Putamen (tissue), 1 donor: ENCODE results near the gene RAB36.

Source experiments
- DNase-seq: peaks from one replicate; pipeline ENCODE4 v3.0.0-alpha.2; 2016; ENCODE audit warnings: low spot score

Gene RAB36

DNA sequence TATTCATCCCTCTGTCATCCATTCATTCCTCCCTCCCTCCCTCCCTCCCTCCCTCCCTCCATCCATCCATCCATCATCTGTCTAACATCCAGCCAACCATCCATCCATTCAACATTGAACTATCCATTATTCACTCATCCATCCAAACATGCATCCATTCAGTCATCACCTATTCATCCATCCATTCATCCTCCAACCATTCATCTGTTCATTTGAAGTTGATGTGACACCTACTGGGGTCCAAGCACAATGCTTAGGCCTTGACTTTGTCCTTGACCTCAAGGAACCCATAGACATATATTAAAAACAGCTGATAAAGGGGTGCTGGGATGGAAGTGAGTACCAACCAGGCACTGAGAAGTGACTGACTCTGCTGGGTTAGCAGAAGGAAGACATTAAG is 61.6 kb downstream of the RAB36 start:
- no peak for DNase-seq

DNA sequence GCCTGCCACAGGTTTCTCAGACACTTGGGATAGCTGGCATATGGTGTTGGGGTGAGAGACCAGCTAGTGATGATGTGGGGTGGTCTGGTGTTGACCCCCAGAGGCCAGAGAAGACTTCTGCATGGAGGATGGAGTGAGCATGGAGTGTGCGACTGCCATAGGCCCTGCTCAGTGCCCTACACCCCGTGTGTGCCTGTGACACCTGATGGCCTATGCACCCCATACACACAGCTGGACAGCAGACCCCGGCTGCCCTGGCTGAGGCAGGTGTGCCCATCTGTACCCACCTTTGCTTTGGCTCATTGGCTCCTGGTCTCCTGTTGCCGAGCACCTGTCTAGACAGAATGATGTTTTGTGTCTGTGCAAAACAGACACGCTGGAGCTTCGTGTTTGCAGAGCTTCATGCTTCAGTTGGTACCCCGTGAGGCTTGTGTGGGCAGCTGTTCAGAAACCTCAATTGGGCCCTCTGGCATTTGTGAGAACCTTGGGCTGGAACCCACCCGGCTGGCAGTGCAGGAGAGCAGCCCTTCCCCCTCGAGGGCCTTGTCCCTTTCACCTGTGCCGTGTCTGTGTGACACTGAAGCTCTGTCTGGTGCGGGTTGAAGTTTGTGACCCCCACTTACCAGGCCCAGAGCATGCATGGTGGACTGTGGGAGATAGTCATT is 62.6 kb downstream of the RAB36 start:
- no peak for DNase-seq

DNA sequence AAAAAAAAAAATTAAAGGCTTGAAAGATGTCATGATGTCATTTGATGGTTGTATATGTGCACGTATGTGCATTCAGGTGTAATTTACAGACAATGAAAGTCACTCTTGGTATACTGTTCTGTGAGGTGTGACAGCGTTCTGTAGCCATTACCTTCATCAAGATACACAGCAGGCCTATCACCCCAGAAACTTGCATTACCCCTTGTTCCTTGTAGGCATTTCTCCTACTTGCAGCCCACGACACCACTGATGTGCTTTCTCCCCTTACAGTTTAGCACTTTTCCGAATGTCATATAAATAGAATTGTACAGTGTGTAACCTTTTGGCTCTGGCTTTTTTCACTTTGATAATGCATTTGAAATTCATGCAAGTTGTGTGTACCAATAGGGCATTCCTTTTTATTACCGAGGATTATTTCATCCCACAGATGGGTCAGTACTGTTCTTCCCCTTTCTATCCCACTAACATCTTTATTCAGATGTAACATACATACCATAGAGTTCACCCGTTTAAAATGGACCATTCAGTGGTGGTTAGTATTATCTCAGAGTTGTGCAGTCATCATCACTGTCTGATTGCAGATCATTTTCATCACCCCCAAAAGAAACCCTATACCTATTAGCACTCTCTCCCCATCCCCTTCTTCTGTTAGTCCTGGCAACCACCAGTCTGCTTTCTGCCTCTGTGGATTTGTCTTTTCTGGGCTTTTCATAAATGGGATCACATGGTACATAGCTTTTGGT is 65.3 kb downstream of the RAB36 start:
- DNase-seq, result no peak

DNA sequence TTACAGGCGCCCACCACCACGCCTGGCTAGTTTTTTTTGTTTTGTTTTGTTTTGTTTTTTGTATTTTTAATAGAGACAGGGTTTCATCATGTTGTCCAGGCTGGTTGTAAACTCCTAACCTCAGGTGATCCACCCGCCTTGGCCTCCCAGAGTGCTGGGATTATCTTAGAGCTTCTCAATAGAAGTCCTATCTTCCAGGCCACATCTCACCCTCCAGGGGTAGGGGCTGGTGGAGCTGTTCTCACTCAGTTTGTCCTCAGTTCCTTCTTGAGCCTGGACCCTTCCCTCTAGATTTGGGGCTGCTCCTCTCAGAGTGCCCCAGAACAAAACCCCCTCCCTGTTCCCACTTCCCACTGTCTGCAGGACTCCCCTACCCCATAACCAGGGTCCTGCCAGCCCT is 66.3 kb downstream of the RAB36 start:
- no peak for DNase-seq

DNA sequence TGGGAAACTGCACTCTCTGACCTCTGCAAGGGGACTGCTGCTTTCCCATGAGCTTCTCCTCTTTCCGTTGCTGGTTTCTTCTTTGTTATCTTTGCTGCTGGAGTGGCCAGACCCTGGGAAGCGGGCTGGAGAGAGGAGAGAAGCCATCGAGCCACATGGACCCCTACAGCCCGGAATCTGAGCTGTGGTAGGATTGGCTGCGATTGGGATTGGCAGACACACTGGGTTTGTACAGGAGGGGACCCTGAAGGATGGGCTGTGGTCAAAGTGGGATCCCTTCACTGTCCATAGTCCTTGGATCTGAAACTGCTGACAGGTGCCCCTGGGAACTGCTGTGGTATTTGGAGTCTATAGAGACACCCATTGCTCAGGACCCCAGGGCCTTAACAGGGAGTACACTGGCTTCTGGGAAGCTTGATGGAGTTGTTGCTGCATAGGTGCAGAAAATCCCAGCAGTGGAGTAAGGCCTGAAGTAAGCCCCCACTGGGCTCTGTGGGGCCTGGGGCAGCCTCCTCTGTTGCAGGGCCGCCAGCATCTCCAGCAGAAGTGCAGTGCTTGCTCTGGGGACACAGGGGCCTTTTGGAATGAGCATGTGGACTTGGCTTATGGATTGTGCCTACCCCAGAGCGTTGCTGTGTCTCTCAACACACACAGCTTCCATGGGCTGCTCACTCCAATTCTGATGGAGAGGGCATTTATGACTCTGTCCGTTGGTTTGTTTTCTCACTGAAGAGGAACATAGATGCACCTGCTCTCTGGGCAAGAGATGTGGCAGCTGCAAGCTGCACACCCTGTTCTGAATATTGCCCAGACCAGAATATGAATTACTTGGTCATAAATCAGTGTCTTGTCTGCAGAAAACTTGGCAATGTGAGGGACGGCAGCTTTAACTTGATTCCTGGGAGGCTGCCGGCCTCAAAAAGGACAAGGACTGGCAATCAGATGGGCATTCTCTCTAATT is 67.1 kb downstream of the RAB36 start:
- DNase-seq, result no peak

DNA sequence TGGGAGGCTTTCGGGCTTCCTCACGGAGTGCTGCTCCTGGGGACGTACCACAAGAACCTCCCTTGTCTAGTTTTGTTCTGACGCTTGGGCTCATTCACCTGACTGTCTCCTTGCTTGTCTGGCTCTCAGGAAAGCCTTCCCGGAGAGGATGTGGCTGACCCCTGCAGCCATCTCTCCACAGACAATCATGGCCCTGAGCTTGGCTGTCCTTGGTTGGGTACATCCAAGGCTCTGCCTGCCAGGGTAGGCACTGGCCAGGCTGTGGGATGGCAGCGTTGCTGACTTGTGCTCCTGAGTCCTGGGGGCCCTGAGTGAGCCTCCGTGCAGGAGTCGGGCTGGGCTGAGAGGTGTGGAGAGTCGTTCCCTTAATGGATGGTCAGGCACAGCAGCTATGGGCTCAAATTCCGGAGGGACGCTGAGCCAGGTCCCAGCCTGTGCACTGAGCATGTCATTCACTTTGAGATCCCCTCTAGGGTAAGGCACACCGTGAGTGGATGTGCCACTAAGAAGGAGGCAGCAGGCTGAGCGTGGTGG is 67.8 kb downstream of the RAB36 start:
- no peak for DNase-seq

DNA sequence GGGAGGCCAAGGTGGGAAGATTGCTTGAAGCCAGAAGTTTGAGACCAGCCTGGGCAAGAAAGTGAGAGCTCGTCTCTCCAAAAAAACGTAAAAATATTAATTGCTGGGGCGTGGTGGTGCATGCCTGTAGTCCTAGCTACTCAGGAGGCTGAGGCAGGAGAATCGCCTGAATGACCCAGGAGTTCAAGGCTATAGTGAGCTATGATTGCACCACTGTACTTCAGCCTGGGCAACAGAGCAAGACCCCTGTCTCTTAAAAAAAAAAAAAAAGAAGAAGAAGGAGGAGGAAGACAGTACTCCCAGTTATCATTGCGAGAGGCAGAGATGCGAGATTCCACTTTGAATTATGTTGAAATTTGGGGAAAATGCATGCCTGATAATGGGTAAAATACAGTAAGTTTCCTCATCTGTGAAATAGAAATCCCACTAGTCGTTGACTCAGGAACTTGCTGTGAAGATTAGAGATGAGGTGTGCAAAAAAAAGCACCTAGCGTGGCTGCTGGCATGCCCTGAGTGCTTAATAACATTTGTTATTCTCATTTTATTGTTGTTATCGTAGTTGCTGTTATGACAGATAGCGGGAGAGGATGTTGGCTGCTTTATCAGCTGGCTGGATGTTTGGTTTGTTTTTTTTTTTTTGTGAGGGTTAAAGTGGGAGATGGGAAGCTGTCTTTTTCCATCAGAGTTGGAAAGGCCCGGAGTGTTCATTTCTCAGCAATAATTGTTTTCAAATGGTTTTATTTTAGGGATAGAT is 68.5 kb downstream of the RAB36 start:
- DNase-seq, result no peak
